PC-3 (cell line): Measurements from ENCODE around the gene SOX5.

Experiments used
- EZH2 ChIP-seq: fragments of 300-600 bp; sonication (generic); IDR thresholded peaks from one replicate; pipeline ENCODE4 v1.6.1; 2017; ENCODE audit warnings: antibody characterized with exemption, mild to moderate bottlenecking, low read length; ENCODE audit not compliant: unreplicated experiment
- EZH2phosphoT487 ChIP-seq: fragments of 300-600 bp; sonication (generic); IDR thresholded peaks from 2 replicates; pipeline ENCODE4 v1.6.1; 2018; ENCODE audit warnings: mild to moderate bottlenecking, antibody characterized with exemption, low read length, borderline replicate concordance
- TF ChIP-seq, protein P1 (sequence below): fragments of 300-600 bp; sonication (generic); conservative IDR thresholded peaks from 2 replicates; pipeline ENCODE4 v1.5.1; 2017; ENCODE audit warnings: antibody characterized with exemption, low read depth, mild to moderate bottlenecking, low read length

DNA sequence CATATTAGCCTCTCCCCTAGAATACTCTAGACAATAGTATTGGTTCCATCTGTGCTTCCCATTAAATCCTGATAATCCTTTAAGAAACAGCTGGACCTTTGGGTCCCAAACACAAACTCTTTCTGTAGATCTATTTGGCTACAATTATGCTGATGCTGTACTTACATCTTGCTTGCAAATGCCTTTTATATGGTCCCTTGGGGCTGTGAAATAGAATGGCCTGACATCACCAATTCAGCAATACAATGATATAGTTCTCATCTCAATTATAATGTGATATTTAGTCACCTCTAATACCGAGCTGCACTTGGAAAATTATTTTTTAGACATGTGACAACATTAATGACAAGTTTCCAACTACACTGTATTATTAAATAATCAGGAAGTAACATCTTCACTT lies 261.5 kb downstream of the SOX5 start:
- TF ChIP-seq, protein P1, sequence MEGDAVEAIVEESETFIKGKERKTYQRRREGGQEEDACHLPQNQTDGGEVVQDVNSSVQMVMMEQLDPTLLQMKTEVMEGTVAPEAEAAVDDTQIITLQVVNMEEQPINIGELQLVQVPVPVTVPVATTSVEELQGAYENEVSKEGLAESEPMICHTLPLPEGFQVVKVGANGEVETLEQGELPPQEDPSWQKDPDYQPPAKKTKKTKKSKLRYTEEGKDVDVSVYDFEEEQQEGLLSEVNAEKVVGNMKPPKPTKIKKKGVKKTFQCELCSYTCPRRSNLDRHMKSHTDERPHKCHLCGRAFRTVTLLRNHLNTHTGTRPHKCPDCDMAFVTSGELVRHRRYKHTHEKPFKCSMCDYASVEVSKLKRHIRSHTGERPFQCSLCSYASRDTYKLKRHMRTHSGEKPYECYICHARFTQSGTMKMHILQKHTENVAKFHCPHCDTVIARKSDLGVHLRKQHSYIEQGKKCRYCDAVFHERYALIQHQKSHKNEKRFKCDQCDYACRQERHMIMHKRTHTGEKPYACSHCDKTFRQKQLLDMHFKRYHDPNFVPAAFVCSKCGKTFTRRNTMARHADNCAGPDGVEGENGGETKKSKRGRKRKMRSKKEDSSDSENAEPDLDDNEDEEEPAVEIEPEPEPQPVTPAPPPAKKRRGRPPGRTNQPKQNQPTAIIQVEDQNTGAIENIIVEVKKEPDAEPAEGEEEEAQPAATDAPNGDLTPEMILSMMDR, result no peak
- TF ChIP-seq EZH2, result no peak
- no peak for TF ChIP-seq EZH2phosphoT487
